CD4-positive, alpha-beta memory T cell (primary cell): ENCODE results near the gene ZNF619. TPM values are rescaled to one million over a fixed set of nuclear protein-coding genes. Genes with fewer than 3 reads are reported as not detected.

Experiments
- CTCF ChIA-PET: fragments of 350-600 bp; sonication (Branson Sonifier 250); formaldehyde crosslinking; loops from one replicate; lab custom pipeline; 2021; ENCODE audit warnings: inconsistent platforms; ENCODE audit not compliant: partially characterized antibody; lab: Charles Lee
- POLR2A ChIA-PET: fragments of 350-600 bp; sonication (Branson Sonifier 250); formaldehyde crosslinking; loops from one replicate; lab custom pipeline; 2021; ENCODE audit not compliant: partially characterized antibody; lab: Charles Lee
- DNase-seq, 5 donors: peaks; one replicate each; pipeline versions ENCODE4 v3.0.0 to v3.0.0-alpha.2; 2020 to 2022; ENCODE audit warnings: mixed read lengths in 1 of 5
- H3K27ac ChIP-seq: one replicate; pipeline ENCODE4 v1.7.0; 2013; ENCODE audit warnings: low read depth, low read length
- H3K27me3 ChIP-seq: 2 replicates; pipeline ENCODE4 v1.7.0; 2013; ENCODE audit warnings: mild to moderate bottlenecking, low read length, moderate library complexity; ENCODE audit not compliant: insufficient read depth
- H3K36me3 ChIP-seq: 2 replicates; pipeline ENCODE4 v1.7.0; 2013; ENCODE audit warnings: mild to moderate bottlenecking, low read length, moderate library complexity; ENCODE audit not compliant: insufficient read depth
- H3K4me1 ChIP-seq: 2 replicates; pipeline ENCODE4 v1.7.0; 2013; ENCODE audit warnings: mild to moderate bottlenecking, low read length, moderate library complexity; ENCODE audit not compliant: insufficient read depth
- H3K4me3 ChIP-seq, 2 donors: one replicate each; pipeline ENCODE4 v1.7.0; 2013; ENCODE audit warnings: low read length in 2 of 2, mild to moderate bottlenecking in 1 of 2
- H3K9me3 ChIP-seq, 2 donors: one replicate each; pipeline ENCODE4 v1.7.0; 2013; ENCODE audit warnings: low read length in 2 of 2, control low read depth in 1 of 2; ENCODE audit not compliant: control insufficient read depth in 1 of 2
- H3K27ac Mint-ChIP-seq, 7 donors: one replicate each; pipeline ENCODE4 v1.8.0; 2020 to 2021; ENCODE audit warnings: mixed read lengths in 7 of 7, mild to moderate bottlenecking in 6 of 7, inconsistent platforms in 3 of 7, moderate library complexity in 3 of 7
- H3K27me3 Mint-ChIP-seq, 2 donors: one replicate each; pipeline ENCODE4 v1.8.0; 2020 to 2021; ENCODE audit warnings: mixed read lengths in 2 of 2
- H3K36me3 Mint-ChIP-seq, 2 donors: one replicate each; pipeline ENCODE4 v1.8.0; 2020 to 2021; ENCODE audit warnings: mixed read lengths in 2 of 2, inconsistent platforms in 1 of 2, mild to moderate bottlenecking in 1 of 2
- H3K4me1 Mint-ChIP-seq, 4 donors: one replicate each; pipeline ENCODE4 v1.8.0; 2020 to 2021; ENCODE audit warnings: mixed read lengths in 4 of 4, mild to moderate bottlenecking in 1 of 4
- H3K4me3 Mint-ChIP-seq, 8 donors: one replicate each; pipeline ENCODE4 v1.8.0; 2020 to 2021; ENCODE audit warnings: mixed read lengths in 8 of 8, mild to moderate bottlenecking in 7 of 8, moderate library complexity in 6 of 8, inconsistent platforms in 3 of 8
- H3K9me3 Mint-ChIP-seq, 8 donors: one replicate each; pipeline ENCODE4 v1.8.0; 2020 to 2021; ENCODE audit warnings: mixed read lengths in 8 of 8, mild to moderate bottlenecking in 5 of 8, inconsistent platforms in 3 of 8, moderate library complexity in 1 of 8
- intact Hi-C: fragments of 100-400 bp; cut with micrococcal nuclease; formaldehyde crosslinking; loops from one replicate; pipeline ENCODE4 v1.15.1; 2023
- polyA plus RNA-seq, 2 donors: library from polyadenylated mRNA; unstranded; fragments of 300-500 nt; fragmentation: Illumina TruSeq; gene quantifications; one replicate each; pipeline ENCODE4 v1.2.3, GENCODE V29; 2021
- total RNA-seq, 2 experiments: library from RNA; stranded (reverse); gene quantifications; one replicate each; pipeline ENCODE4 v1.2.3, GENCODE V29; 2021

Gene ZNF619
- total and polyA plus RNA-seq, 4 experiments from 2014 or later, result 2.3 to 16.6 (median 8.5) TPM

DNA sequence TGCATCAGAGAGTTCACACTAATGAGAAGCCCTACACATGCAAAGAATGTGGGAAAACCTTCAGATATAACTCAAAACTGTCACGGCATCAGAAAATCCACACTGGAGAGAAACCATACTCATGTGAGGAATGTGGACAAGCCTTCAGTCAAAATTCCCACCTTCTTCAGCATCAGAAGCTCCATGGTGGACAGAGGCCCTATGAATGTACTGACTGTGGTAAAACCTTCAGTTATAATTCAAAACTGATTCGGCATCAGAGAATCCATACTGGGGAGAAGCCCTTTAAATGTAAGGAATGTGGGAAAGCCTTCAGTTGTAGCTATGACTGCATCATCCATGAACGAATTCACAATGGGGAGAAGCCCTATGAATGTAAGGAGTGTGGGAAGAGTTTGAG is 10.2 kb downstream of the ZNF619 start:
- no peaks in the 10 kb centered on the region for H3K27me3 ChIP-seq
- Mint-ChIP-seq H3K27ac (no peak overlapping the region), H3K4me3 (no peak overlapping the region), H3K36me3 (peaks cover 55 to 58% of the 10 kb centered on the region in 2 donors), H3K4me1 (peaks cover 4 to 12% (median 11%) of the 10 kb centered on the region in 4 donors), H3K9me3 (peaks cover 2 to 24% (median 19%) of the 10 kb centered on the region in 8 donors), H3K27me3 (no peaks in the 10 kb centered on the region)
- POLR2A ChIA-PET, result interaction anchor here (1.3 kb wide), 1 partner anchor 39 kb away, joined by 3 read pairs; no protein-coding TSS in a partner anchor
- CTCF ChIA-PET, result no interaction called here
- H3K4me3 ChIP-seq, result no peak overlapping the region
- intact Hi-C loops, result no loop called here
- peaks cover 9% of the 10 kb centered on the region for H3K4me1 ChIP-seq
- H3K9me3 ChIP-seq, result peaks cover 0 to 8% of the 10 kb centered on the region in 2 donors
- peaks cover 11% of the 10 kb centered on the region for H3K36me3 ChIP-seq
- no peak for DNase-seq
- H3K27ac ChIP-seq, result no peak overlapping the region

DNA sequence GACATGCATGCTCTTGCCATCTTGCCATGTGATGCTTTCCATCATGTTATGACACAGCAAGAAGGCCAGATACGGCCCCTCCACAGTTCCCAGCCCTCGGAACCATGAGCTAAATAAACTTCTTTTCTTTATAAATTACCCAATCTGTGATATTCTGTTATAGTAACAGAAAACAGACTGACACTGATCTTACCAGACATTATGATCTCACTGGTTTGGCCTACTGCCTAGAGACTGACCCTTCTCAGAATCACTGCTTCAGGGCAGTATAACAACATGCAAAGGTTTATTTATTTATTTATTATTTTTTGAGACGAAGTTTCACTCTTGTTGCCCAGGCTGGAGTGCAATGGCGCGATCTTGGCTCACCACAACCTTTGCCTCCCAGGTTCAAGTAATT is 14.0 kb downstream of the ZNF619 start:
- ChIA-PET POLR2A (no interaction called here), CTCF (no interaction called here)
- intact Hi-C loops, result no loop called here
- no peak overlapping the region for H3K27ac ChIP-seq
- no peak for DNase-seq
- H3K4me1 ChIP-seq, result no peaks in the 10 kb centered on the region
- H3K36me3 ChIP-seq, result peaks cover 8% of the 10 kb centered on the region
- peaks cover 0 to 8% of the 10 kb centered on the region in 2 donors for H3K9me3 ChIP-seq
- peaks cover 2 to 24% (median 18%) of the 10 kb centered on the region in 8 donors for H3K9me3 Mint-ChIP-seq
- H3K27me3 Mint-ChIP-seq, result no peaks in the 10 kb centered on the region
- H3K4me3 Mint-ChIP-seq, result no peak overlapping the region
- H3K4me1 Mint-ChIP-seq, result peaks cover 0 to 3% (median 0%) of the 10 kb centered on the region in 4 donors
- H3K27me3 ChIP-seq, result no peaks in the 10 kb centered on the region
- H3K27ac Mint-ChIP-seq, result no peak overlapping the region
- H3K36me3 Mint-ChIP-seq, result peaks cover 29 to 40% of the 10 kb centered on the region in 2 donors
- no peak overlapping the region for H3K4me3 ChIP-seq

DNA sequence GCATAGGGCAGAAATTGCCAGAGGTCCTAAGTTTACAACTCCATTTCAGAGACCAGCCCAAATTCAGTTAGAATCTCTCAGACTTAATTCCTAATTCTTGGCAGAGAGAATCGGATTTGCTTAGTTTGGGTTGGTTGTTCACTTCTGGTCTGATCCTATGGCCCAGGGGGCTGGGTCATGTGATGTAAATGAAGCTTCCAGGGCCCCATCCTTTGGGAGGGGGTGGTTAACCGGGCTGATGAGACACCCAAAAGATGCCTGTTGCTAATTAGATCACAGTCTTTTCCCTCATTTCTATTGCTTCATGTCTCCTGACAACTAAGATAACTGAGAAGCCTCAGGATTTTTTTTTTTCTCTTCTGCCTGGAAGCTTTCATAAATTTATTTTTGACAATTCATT is 17.8 kb downstream of the ZNF619 start:
- H3K27ac Mint-ChIP-seq, result peak overlapping the region in 1 of 7 donors; percentile 72
- no peak overlapping the region for H3K4me3 ChIP-seq
- CTCF ChIA-PET, result interaction anchor here (1.4 kb wide), 2 partner anchors 11 to 12 kb away, joined by 4 read pairs; partner anchors contain the start of gene ZNF620
- H3K27ac ChIP-seq, result no peak overlapping the region
- no peaks in the 10 kb centered on the region for H3K4me1 ChIP-seq
- no peaks in the 10 kb centered on the region for H3K36me3 ChIP-seq
- POLR2A ChIA-PET, result interaction anchor here (1.6 kb wide), 1 partner anchor 17 kb away, joined by 4 read pairs; no protein-coding TSS in a partner anchor
- no peak for DNase-seq
- H3K9me3 ChIP-seq, result no peaks in the 10 kb centered on the region
- peaks cover 4 to 9% of the 10 kb centered on the region in 2 donors for H3K36me3 Mint-ChIP-seq
- no peaks in the 10 kb centered on the region for H3K4me1 Mint-ChIP-seq
- H3K27me3 ChIP-seq, result no peaks in the 10 kb centered on the region
- no peak overlapping the region for H3K4me3 Mint-ChIP-seq
- no peaks in the 10 kb centered on the region for H3K27me3 Mint-ChIP-seq
- H3K9me3 Mint-ChIP-seq, result no peaks in the 10 kb centered on the region
- intact Hi-C loops, result no loop called here

DNA sequence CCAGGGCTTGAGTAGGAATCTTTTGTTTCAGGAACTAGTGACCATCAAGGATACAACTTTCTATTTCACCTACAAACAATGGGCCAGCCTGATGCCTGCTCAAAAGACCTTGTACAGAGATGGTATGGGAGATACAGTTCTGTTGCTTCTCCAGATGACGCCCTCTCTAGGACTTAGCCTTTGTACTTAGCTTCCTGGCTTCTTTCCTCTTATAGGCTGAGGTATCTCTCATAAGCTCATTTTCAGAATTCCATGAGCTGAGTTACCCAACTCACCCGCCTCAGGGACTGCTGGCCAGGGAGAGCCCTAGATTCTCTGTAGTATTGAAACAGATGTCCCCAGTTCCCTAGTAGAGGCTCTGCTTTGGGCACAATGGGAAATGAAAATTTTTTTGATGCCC is 20.4 kb downstream of the ZNF619 start:
- Histone ChIP-seq H3K27me3 (no peaks in the 10 kb centered on the region), H3K27ac (no peak overlapping the region), H3K9me3 (no peaks in the 10 kb centered on the region), H3K36me3 (no peaks in the 10 kb centered on the region), H3K4me3 (no peak overlapping the region), H3K4me1 (no peaks in the 10 kb centered on the region)
- CTCF ChIA-PET, result no interaction called here
- Mint-ChIP-seq H3K4me3 (no peak overlapping the region), H3K27me3 (no peaks in the 10 kb centered on the region), H3K9me3 (no peaks in the 10 kb centered on the region), H3K36me3 (no peaks in the 10 kb centered on the region), H3K27ac (no peak overlapping the region), H3K4me1 (no peaks in the 10 kb centered on the region)
- no peak for DNase-seq
- intact Hi-C loops, result no loop called here
- POLR2A ChIA-PET, result no interaction called here

DNA sequence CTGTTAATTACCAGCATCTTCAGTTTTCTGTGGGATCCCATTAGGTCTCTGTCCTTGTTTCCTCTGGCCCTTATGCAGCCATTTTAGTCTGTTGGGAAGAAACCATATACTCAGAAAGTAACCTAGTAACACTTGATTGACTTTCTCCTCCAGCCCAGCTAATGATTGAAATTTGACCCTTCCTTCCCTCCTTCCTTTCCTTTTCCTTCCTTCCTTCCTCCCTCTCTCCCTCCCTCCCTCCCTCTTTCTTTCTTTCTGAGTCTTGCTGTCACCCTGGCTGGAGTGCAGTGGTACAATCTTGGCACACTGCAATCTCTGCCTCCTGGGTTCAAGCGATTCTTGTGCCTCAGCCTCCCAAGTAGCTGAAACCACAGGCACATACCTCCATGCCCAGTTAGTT is 23.0 kb downstream of the ZNF619 start:
- peaks cover 0 to 1% (median 0%) of the 10 kb centered on the region in 8 donors for H3K9me3 Mint-ChIP-seq
- H3K4me3 Mint-ChIP-seq, result no peak overlapping the region
- H3K4me1 Mint-ChIP-seq, result peaks cover 0 to 3% (median under 1%) of the 10 kb centered on the region in 4 donors
- ChIA-PET POLR2A (no interaction called here), CTCF (no interaction called here)
- H3K4me3 ChIP-seq, result no peak overlapping the region
- no peaks in the 10 kb centered on the region for H3K36me3 Mint-ChIP-seq
- DNase-seq, result no peak
- H3K36me3 ChIP-seq, result no peaks in the 10 kb centered on the region
- no peak overlapping the region for H3K27ac Mint-ChIP-seq
- H3K27me3 ChIP-seq, result no peaks in the 10 kb centered on the region
- no peaks in the 10 kb centered on the region for H3K4me1 ChIP-seq
- intact Hi-C loops, result no loop called here
- H3K27me3 Mint-ChIP-seq, result no peaks in the 10 kb centered on the region
- no peak overlapping the region for H3K27ac ChIP-seq
- H3K9me3 ChIP-seq, result no peaks in the 10 kb centered on the region

DNA sequence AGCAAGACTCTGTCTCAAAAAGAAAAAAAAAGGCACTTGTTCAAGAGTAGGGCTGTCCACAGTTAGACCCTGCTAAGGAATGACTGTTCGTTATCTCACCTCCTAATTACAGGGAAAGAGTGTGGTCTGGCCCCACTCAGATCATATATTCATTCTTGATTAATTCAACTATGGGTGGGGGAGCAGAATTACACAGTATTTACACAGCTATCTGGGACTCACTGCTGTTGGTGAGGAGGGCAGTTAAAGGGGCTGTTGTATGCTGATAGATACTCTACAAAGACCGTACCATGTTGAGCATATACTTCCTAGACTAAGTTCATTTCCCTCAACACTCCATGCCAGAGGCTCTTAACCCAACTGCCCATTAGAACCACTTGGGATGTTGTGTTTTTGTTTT is 25.1 kb downstream of the ZNF619 start:
- Histone ChIP-seq H3K36me3 (no peaks in the 10 kb centered on the region), H3K4me3 (no peak overlapping the region), H3K9me3 (no peaks in the 10 kb centered on the region), H3K4me1 (peaks cover 8% of the 10 kb centered on the region), H3K27me3 (no peaks in the 10 kb centered on the region), H3K27ac (no peak overlapping the region)
- Mint-ChIP-seq H3K4me1 (peaks cover 8 to 21% (median 14%) of the 10 kb centered on the region in 4 donors), H3K27ac (no peak overlapping the region), H3K27me3 (no peaks in the 10 kb centered on the region), H3K36me3 (no peaks in the 10 kb centered on the region), H3K9me3 (peaks cover 0 to 1% (median 0%) of the 10 kb centered on the region in 8 donors), H3K4me3 (no peak overlapping the region)
- intact Hi-C loops, result no loop called here
- ChIA-PET CTCF (no interaction called here), POLR2A (no interaction called here)
- no peak for DNase-seq

DNA sequence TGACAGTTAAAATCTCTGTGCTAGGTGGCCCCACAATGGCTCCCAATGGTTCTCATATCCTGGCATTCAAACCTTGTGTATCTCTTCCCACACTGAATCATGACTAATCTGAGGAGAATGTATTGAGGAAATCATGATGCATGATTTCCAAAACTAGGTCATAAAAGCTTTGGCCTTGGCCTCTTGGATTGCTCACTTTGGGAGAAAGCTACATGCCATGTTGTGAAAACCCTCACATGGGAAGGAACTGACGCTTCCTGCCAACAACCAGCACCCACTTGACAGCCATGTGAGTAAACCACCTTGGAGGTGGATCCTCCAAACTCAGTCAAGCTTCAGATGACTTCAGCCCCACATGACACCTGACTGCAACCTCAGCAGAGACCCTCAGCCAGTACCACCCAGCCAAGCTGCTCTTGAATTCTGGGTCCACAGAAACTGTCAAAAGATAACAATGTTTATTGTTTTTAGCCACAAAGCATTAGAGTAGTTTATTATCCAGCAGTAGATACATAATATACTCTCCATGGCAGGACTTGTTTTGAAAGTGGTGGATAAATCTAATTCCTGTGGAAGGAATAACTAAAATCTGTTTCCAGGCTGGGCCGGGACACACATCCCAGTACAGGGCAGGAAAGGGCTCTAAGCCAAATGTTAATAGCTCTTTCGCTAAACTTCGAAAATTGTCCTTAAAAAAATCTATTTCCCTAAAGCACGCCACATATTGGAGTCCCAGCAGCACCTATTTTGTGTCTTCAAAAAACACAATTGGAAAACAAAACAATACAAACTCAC is 27.9 kb downstream of the ZNF619 start:
- Mint-ChIP-seq H3K9me3 (peaks cover 0 to 1% (median 0%) of the 10 kb centered on the region in 8 donors), H3K36me3 (no peaks in the 10 kb centered on the region), H3K27me3 (no peaks in the 10 kb centered on the region), H3K27ac (peak overlapping the region in 5 of 7 donors; percentile 25 to 92 (median 34)), H3K4me3 (peak overlapping the region; percentile 70 to 98 (median 96)), H3K4me1 (peaks cover 8 to 21% (median 14%) of the 10 kb centered on the region in 4 donors)
- ChIA-PET CTCF (interaction anchor here (0.9 to 3.1 kb wide), 9 partner anchors 10 to 80 kb away, joined by 3 to 10 read pairs (median 4); partner anchors contain the start of genes RPL14 and ZNF619), POLR2A (interaction anchor here (1.5 to 3.7 kb wide), 8 partner anchors 17 to 195 kb away, joined by 4 to 28 read pairs (median 7); partner anchors contain the start of genes EIF1B, RPL14, ZNF619 and ZNF621)
- DNase-seq, result no peak
- Histone ChIP-seq H3K36me3 (no peaks in the 10 kb centered on the region), H3K27ac (no peak overlapping the region), H3K4me3 (no peak overlapping the region), H3K4me1 (peaks cover 8% of the 10 kb centered on the region), H3K27me3 (no peaks in the 10 kb centered on the region), H3K9me3 (no peaks in the 10 kb centered on the region)
- intact Hi-C loops, result no loop called here
